OCI-M1 (cell line): ENCODE results near the gene MTM1.

Source experiments
- DNase-seq: peaks from one replicate; lab custom pipeline; 2025; lab: John Stamatoyannopoulos, UW

Gene MTM1

DNA sequence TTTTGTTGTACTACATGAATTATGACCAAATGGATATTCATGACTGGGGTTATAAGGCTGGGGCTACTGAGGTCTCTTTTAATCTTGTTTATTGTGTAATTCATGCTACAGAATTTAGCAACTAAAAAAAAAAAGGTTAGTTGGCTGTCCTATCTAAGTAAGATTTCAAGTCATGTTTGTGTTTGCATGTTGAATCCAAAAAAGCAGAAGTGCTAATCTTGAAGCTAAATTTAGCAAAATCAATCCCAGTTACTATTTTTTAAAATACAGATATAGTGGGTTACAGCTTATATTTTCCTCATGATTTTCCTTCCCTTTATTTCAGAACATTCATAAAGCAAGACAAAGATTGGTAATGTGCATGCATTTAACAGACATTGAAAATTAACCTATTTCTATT lies 144.2 kb downstream of the MTM1 start:
- DNase-seq, result peak; percentile 7

DNA sequence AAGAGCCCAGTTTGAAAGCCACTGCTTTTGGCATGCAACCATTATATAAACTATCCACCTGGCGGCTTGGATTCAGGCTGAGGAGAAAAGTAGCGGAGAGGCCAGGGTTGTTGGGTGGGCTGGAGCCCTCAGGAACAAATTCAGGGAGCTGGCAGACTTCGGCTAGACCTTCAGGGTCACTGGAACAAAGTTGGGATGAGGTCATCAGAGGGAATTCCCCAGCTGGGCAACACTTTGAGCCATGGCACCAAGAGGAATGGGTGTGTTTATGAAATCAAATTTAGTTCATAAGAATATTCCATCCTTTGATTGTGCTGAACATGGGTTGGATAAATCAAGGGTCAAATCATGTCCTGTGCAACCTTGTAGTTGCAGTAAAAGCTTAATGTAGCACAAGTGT lies 146.8 kb downstream of the MTM1 start:
- DNase-seq, result no peak

DNA sequence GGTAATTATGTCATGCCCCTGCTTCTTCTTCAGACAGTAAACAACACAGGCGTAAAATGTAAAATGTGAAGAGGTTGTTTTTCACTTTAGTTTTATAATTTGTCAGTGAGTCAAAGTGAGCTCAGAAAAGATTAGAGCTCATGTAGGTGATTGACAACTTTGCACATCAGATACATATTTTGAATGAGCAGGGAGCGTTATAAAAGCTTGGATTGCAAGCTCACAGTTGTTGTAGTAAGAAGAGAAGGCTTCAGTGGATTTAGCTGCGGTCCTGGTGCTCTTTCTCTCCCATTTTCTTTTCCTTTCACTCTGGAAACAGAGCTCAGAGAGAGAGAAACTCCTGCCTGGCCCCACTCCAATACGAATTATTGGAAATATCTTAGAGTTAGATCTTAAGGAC lies 151.2 kb downstream of the MTM1 start:
- DNase-seq, result no peak
